Iris pigment epithelial cell (primary cell): ENCODE data around the gene FASLG.
A peak's percentile ranks its signal among the peaks of the same experiment; 100 is the strongest.
"Not testable (repeated sequence)": the region's sequence is repeated elsewhere in the genome, so short reads cannot be mapped to it uniquely, and the experiment has no call there.

Experiments used
- DNase-seq: peaks from one replicate; pipeline ENCODE4 v3.0.0-alpha.2; 2011; ENCODE audit warnings: low read depth

FASLG gene

DNA sequence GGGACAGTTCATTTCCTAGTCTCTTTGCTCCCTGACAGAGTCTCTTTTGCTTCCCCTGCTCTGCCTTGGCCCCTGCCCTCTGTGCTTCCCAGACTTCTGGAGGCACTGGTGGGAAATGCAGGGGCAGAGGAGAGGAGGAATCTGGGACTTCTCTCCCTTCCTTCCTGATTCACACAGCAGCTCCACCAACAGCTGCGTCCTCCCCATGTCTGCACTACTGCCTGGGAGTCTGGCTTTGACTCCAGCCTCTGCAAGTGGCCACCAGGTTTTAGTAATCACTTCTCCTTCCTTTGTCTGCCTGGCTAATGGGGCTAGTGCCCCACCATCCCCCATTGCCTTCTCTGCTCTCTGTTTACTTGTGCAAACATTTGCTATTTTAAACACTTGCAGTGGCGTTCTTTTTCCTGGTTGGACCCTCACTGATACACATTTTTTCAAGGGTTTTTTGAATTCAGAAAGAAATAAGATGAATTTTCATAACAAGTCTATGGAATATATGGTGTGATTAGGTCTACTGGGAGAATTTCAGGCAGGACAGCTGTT lies 21.9 kb downstream of the FASLG start:
- DNase-seq, result no peak

DNA sequence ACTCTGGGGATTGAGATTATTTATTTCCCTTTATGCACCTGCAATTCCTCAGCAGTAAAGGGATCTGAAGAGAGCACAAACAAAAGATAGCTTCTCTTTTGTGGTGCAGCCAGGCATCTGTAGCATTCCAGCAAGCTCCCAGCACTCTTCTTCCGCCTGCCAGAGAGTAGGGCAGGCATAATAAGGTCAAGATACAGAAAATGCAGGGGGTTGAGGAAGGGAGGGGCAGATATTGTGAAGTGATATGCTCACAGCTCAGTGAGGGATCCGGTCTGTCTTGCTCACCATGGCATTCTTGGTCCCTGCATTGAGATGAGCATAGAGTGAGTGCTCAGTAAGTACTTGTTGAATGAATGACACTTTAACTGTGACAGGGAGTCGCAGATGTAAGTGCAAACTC lies 23.9 kb downstream of the FASLG start:
- DNase-seq, result no peak

DNA sequence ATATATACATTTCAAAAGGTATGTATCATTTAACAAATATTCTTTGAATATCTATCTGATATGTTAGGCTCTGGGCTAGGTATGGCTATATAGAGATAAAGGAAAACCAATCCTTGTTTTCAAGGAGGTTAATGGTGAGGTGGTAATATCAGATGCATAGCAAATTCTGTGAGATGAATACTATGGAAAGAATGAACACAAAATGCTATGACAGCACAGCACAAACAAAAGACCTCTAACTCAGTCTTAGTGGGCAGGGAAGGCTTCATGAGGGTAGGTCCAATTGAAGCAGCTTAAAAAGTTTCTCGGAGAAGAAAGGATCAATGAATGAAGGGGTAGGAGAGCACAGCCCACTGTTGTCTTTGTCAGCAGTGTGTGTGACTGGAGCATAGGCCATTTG lies 27.2 kb downstream of the FASLG start:
- no peak for DNase-seq

- DNase-seq, result not testable (repeated sequence)
Measured at GRCh38 chr1:172688428-172689085, 29.7 kb downstream of the FASLG start.

DNA sequence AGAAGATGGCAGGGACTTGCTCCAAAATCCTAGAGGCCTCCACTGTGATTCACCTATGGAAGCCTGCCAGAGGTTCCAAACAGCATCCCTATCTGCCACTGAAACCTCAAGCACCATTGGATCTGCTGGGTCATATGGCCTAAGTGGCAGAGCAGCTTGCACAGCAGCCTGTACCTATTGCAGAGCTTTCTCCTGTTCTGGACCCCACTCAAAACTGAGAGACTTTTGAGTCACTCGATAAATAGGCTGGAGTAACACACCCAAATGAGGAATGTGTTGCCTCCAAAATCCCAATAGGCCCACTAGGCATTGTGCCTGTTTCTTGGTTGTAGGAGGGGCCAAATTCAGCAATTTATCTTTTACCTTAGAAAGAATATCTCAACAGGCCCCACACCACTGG lies 32.0 kb downstream of the FASLG start:
- DNase-seq, result not testable (repeated sequence)

GRCh38 chr1:172697534-172698002 lies 38.7 kb downstream of the FASLG start:
- DNase-seq, result no peak

GRCh38 chr1:172698224-172698623 lies 39.3 kb downstream of the FASLG start:
- no peak for DNase-seq

- peak; percentile 86 for DNase-seq
Measured at GRCh38 chr1:172699111-172699510, 40.2 kb downstream of the FASLG start.

DNA sequence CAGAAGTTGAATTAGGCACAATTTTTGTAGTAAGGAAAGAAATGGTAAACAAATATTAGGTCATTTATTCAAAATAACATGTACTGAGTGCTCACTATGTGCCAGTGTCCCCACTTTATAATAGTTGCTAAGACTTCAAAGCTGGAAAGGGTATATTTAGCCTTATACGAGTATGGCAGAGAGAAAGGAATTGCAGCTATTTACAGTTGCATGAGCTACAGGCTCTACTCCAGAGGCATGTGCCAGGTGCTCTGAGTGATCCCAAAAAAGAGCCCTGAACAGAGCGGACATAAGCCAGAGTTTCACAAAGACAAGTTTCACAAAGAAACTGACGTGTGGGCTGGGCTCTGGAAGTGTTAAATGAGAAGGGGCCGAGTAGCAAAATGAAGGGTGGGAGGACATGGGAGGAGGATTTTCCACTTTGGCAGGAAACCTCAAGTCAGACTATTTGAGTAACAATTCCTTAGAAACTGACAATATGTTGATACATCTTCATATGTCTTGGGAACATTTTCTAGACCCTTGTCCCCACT lies 40.9 kb downstream of the FASLG start:
- DNase-seq, result no peak

DNA sequence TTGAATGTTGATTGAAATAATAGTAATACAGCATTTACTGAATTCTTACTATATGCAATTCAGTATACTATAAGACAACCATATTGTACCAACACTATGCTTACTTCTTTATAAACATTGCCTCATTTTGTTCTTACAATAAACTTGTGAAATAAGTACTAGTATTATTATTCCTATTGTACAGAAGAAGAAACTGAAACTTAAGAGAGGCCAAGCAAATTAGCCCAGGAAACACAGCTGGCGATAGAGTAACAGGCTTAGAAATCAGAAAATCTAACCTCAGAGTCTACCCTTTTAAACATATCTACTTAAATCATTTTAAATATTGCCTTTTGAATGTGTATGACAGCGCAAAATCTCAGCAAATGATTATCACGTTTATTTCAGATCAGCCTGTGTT lies 41.7 kb downstream of the FASLG start:
- DNase-seq, result no peak

DNA sequence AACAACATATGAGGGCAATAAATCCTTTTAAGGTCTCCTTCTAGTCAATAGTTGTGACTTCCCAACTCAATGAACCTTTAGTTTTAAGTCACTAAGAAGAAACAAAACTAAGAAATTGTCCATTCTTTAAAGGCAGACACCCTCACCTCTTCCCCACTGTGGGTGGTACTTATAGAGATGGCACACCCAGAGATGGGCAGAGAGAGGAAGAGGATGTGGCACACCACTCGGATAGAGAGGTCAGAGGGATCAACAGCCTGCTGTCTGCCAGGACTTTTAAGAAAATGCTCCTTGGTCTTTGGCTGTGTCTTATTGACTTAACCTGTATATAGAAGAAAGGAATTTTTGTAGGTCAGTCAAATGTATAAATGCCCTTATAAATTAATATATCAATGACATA lies 45.1 kb downstream of the FASLG start:
- no peak for DNase-seq

DNA sequence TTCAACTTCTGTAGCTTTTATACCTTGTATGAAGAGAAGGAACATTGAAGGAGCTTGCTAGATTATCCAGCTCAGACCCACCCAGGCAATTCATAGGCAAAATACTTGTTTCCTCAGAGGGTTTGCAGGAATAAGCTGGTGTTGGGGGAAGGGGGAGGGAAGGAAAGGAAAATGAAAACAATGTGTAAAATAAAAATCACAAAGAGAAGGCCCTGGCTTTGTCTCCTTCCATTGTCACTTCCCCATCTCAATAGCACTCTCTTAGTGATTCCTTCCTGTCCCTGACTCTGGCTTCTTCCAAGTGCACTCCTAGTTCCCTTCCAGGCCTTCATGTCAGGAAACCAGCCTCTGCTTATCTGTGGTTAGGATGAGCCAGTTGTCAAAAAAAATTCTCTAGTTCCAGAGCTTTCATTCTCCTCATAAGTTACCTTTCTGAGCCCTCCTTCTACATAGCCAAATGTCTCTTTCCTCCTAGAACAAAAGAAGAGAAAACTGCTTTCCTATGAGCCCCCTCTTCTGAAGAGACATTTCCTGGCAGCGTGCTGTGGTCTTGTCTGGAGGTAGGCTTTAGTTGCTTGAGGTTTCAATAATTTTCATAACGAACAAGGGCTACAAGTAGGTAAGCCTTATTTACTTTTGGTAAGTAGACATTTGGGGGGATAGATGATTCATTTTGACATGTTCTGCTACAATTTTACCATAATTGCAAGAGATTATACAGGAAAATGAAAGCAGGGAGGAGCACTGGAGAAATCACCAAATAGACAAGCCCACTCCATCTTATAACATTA lies 45.7 kb downstream of the FASLG start:
- DNase-seq, result no peak

DNA sequence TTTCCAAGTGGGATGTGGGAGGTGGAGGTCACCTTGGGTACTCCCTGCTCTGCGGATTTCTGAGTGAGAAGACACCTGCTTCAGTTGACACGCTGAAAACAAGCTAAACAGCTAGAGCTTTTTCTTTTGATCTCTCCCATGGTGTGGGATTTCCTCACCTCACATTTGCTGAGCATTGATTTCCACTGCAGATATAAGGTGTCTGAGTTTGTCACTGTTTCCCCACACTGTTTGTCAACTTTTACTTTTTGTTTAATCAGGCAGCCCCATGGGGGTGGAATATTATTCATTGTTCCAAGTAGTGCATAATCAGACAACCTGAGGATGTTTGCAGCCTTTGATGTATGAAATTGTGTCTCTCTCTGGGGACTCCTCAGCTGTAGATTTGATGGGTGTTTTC lies 49.5 kb downstream of the FASLG start:
- DNase-seq, result no peak

DNA sequence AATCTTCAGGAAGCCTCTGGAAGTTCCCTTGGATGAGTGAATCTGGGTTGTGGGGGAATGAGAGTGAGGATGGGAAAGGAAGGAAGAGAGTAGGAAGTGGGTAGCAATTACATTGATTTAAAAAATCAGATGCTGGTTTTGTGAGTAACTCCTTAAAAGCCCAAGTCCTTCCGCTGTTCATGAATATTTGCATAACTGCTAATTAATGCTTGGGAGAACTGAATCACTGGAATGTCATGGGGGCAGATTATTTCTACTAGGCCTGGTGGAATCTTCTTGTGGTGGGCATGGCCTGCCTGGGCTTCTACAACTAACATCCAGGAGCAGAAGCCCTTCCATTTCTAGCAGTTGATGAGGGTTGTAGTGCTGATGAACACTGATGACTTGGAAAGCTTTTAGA lies 52.7 kb downstream of the FASLG start:
- DNase-seq, result no peak

DNA sequence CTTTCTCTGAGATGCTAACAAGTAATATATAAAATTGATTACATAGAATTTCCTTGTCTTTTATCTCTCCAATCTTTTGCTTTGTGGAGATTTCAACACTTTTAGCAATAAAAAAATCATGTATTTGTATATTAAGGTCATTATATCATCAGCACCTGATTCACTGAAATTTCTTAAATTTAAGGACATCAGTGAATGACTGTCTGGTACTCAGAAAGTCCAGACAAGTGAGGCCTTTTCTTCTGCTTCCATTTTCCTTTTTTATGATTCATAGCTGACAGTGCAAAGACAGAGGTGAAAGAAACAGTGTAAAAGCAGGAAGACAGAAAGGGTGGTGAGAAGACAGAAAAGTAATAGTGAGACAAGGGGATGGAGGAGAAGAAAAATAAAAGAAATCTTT lies 54.6 kb downstream of the FASLG start:
- DNase-seq, result no peak
